ENCODE measurements around the gene EXOC4. TPM values are rescaled to one million over a fixed set of nuclear protein-coding genes. Genes with fewer than 3 reads are reported as not detected.

The EXOC4 gene
- total RNA-seq, 1 donor from 2014 or later: 99.2 TPM

DNA sequence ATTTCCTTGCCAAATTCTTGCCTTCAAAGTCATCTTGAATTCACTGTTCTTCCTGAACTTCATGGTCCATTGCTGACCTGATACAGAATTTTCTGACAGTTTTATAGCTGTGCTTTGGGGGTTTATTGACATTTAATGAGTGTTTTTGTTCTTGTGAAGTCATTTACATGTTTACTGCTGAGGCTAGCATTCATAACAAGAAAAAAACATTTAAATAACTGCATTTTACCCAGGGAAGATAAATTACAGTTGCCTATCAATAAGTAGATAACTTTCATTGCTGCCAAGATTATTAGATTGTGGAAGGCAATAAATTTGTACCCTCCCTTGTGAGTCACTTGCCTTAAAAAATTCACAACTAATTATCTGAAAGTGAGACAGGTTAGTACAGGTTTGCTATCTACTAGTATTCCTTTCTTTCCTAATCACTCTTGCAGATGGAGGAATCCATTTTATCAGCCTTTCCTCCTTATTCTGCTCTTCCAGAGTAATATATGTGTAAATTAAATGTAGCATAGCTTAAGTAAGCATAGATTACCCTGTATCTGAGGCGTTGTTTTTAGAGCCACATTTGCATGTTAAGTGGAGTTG is 178.4 kb downstream of the EXOC4 start:
- peaks cover 23% of the 10 kb centered on the region for H3K4me1 ChIP-seq
- H3K36me3 ChIP-seq: no peaks in the 10 kb centered on the region
- no peaks in the 10 kb centered on the region for H3K27me3 ChIP-seq
- H3K4me3 ChIP-seq: no peak overlapping the region
- no peaks in the 10 kb centered on the region for H3K9me3 ChIP-seq
- intact Hi-C loops (cut with DNase I): no loop called here
- TF ChIP-seq POLR2A (IDR thresholded peaks at IDR 0.05) (no peak), POLR2AphosphoS5 (IDR thresholded peaks at IDR 0.05; ENCODE audit: insufficient read depth in 1 of 2, low read depth in 1 of 2) (no peak)
- TF ChIP-seq, protein P1, sequence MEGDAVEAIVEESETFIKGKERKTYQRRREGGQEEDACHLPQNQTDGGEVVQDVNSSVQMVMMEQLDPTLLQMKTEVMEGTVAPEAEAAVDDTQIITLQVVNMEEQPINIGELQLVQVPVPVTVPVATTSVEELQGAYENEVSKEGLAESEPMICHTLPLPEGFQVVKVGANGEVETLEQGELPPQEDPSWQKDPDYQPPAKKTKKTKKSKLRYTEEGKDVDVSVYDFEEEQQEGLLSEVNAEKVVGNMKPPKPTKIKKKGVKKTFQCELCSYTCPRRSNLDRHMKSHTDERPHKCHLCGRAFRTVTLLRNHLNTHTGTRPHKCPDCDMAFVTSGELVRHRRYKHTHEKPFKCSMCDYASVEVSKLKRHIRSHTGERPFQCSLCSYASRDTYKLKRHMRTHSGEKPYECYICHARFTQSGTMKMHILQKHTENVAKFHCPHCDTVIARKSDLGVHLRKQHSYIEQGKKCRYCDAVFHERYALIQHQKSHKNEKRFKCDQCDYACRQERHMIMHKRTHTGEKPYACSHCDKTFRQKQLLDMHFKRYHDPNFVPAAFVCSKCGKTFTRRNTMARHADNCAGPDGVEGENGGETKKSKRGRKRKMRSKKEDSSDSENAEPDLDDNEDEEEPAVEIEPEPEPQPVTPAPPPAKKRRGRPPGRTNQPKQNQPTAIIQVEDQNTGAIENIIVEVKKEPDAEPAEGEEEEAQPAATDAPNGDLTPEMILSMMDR (IDR thresholded peaks at IDR 0.05): no peak
- no peak for DNase-seq (ENCODE audit: extremely low spot score in 2 of 2)
- no peak overlapping the region for H3K27ac ChIP-seq

DNA sequence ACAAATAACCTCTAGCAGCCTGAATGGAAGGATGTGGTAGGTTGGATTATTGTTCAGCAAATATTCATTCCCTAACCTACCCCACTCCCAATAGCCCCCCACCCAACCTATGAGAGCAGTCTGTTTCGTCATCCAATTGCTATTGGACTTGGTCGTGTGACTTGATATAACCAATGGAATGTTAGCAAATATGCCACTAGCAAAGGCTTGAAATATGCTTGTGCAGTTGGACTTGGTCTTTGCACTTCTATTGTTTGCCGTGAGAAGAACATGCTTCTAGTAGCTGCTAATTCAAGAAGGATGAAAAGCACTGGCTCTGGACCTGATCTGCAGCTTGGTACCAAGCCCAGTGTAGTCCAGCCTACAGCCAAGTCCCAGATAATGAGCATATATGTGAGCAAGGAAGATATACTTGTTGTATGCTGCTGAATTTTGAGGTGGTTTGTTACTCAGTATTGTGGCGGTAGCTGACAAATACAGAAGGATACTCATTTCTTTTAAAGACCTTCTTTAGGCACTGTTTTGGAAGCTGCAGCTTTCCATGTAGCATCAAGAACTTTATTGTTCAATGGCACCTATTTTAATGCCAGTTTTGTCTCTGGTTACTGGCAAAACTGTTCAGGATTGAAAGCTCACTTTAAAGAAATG is 180.4 kb downstream of the EXOC4 start:
- intact Hi-C loops (cut with DNase I): no loop called here
- Histone ChIP-seq H3K27me3 (no peaks in the 10 kb centered on the region), H3K4me1 (peaks cover 23% of the 10 kb centered on the region), H3K36me3 (no peaks in the 10 kb centered on the region), H3K4me3 (no peak overlapping the region), H3K27ac (no peak overlapping the region), H3K9me3 (no peaks in the 10 kb centered on the region)
- no peak for TF ChIP-seq POLR2A (IDR thresholded peaks at IDR 0.05)
- no peak for TF ChIP-seq POLR2AphosphoS5 (IDR thresholded peaks at IDR 0.05; ENCODE audit: insufficient read depth in 1 of 2, low read depth in 1 of 2)
- TF ChIP-seq, protein P1 (IDR thresholded peaks at IDR 0.05): no peak
- no peak for DNase-seq (ENCODE audit: extremely low spot score in 2 of 2)

DNA sequence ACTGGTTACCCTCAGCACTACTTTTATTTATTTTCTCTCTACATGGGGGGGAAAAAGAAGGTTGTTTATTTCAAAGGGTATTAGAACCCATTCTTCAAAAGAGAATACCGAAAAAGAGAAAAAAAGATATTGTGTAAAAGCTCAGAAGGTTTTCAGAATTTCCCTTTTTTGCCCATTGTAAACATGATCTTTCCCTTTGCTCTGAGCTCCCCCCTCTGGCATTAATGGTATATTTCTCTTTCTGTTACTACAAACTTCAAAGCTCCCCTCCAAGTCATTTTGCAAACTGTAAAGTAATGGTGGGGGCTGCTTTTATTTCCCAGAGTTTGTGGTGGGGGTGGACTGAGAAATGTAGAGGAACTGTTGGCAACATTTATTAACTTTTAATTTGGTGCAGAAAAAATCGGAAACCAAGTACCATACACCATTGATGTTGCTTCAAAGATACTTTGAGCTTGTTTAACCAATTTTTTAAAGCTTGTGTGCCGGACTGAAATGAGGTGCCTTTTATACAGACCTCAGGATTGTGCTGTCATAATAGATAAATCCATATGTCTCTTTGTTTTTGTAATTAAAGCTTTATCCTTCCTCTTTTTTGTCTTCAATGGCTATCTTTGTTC is 181.5 kb downstream of the EXOC4 start:
- H3K9me3 ChIP-seq: no peaks in the 10 kb centered on the region
- DNase-seq (ENCODE audit: extremely low spot score in 2 of 2): no peak
- TF ChIP-seq POLR2A (IDR thresholded peaks at IDR 0.05) (no peak), POLR2AphosphoS5 (IDR thresholded peaks at IDR 0.05; ENCODE audit: insufficient read depth in 1 of 2, low read depth in 1 of 2) (no peak)
- TF ChIP-seq, protein P1 (IDR thresholded peaks at IDR 0.05): peak in 2 of 3 experiments; percentile 8 to 13
- H3K4me3 ChIP-seq: no peak overlapping the region
- H3K4me1 ChIP-seq: peaks cover 23% of the 10 kb centered on the region
- H3K27me3 ChIP-seq: no peaks in the 10 kb centered on the region
- no peaks in the 10 kb centered on the region for H3K36me3 ChIP-seq
- intact Hi-C loops (cut with DNase I): no loop called here
- no peak overlapping the region for H3K27ac ChIP-seq

DNA sequence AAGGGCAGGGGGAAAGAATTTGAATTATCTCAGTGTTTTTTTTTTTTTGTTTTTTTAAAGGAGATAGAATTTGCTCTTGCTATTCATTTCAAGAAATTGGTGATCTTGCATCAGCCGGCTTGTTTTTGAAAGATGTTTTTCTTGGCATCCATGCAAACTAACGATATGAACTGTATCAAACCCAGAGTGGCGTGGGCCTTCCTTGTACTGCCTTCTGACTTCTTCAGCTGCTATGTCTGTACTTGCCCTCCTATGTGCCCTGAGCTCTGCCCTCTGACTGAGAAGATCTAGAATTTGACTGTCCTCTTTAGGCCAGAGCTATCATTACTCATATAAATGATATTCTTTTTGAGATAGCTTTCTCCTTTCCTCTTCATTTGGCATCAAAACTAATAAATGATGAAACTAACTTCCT is 183.1 kb downstream of the EXOC4 start:
- no peaks in the 10 kb centered on the region for H3K36me3 ChIP-seq
- DNase-seq (ENCODE audit: extremely low spot score in 2 of 2): no peak
- TF ChIP-seq POLR2A (IDR thresholded peaks at IDR 0.05): no peak
- TF ChIP-seq, protein P1 (IDR thresholded peaks at IDR 0.05): no peak
- TF ChIP-seq POLR2AphosphoS5 (IDR thresholded peaks at IDR 0.05; ENCODE audit: insufficient read depth in 1 of 2, low read depth in 1 of 2): no peak
- no peaks in the 10 kb centered on the region for H3K9me3 ChIP-seq
- intact Hi-C loops (cut with DNase I): no loop called here
- H3K4me1 ChIP-seq: peaks cover 18% of the 10 kb centered on the region
- no peaks in the 10 kb centered on the region for H3K27me3 ChIP-seq
- H3K27ac ChIP-seq: no peak overlapping the region
- no peak overlapping the region for H3K4me3 ChIP-seq

DNA sequence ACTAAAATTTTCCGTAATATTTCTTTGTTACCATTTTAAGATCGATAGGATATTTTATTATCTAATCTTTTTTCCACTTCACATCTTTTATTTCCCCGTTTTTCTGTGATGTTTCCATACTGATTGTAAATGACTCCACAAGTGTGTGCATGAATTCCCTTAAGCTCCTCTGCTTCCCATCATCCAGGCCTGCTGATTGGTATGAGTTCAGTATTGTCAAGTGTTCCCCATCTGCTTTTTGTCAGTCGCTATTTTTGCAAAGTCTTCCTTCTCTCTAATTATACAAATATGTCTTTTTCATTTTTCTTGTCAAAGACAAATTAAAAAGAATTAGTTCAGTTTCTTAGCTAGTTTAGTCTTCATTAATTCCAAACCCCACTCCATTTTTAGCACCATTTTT is 184.7 kb downstream of the EXOC4 start:
- intact Hi-C loops (cut with DNase I): no loop called here
- TF ChIP-seq POLR2AphosphoS5 (IDR thresholded peaks at IDR 0.05; ENCODE audit: insufficient read depth in 1 of 2, low read depth in 1 of 2) (no peak), POLR2A (IDR thresholded peaks at IDR 0.05) (no peak)
- TF ChIP-seq, protein P1 (IDR thresholded peaks at IDR 0.05): no peak
- H3K4me3 ChIP-seq: no peak overlapping the region
- no peak for DNase-seq (ENCODE audit: extremely low spot score in 2 of 2)
- H3K9me3 ChIP-seq: no peaks in the 10 kb centered on the region
- peaks cover 10% of the 10 kb centered on the region for H3K4me1 ChIP-seq
- H3K27me3 ChIP-seq: no peaks in the 10 kb centered on the region
- H3K36me3 ChIP-seq: no peaks in the 10 kb centered on the region
- H3K27ac ChIP-seq: no peak overlapping the region

Measured in vagina (tissue), 2 donors.